Esophagus muscularis mucosa (tissue), 4 donors: ENCODE results near the gene CNTN2.

Source experiments
- EP300 ChIP-seq: sonication (generic); formaldehyde crosslinking; IDR thresholded peaks from one replicate; pipeline ENCODE4 v1.6.1; 2017; ENCODE audit warnings: antibody characterized with exemption
- POLR2AphosphoS5 ChIP-seq, 2 donors: sonication (generic); formaldehyde crosslinking; IDR thresholded peaks; one replicate each; pipeline ENCODE4 v1.6.1; 2017; ENCODE audit warnings: antibody characterized with exemption in 2 of 2
- TF ChIP-seq, protein P1 (sequence below), 3 experiments: fragments of 200-600 bp in 2 of 3; fragments of 450-650 bp in 1 of 3; sonication (generic) in 2 of 3; IDR thresholded peaks; one replicate each; pipeline ENCODE4 v1.5.1; 2017 to 2019; ENCODE audit warnings: antibody characterized with exemption in 3 of 3, mild to moderate bottlenecking in 2 of 3, moderate library complexity in 1 of 3

- TF ChIP-seq, protein P1, sequence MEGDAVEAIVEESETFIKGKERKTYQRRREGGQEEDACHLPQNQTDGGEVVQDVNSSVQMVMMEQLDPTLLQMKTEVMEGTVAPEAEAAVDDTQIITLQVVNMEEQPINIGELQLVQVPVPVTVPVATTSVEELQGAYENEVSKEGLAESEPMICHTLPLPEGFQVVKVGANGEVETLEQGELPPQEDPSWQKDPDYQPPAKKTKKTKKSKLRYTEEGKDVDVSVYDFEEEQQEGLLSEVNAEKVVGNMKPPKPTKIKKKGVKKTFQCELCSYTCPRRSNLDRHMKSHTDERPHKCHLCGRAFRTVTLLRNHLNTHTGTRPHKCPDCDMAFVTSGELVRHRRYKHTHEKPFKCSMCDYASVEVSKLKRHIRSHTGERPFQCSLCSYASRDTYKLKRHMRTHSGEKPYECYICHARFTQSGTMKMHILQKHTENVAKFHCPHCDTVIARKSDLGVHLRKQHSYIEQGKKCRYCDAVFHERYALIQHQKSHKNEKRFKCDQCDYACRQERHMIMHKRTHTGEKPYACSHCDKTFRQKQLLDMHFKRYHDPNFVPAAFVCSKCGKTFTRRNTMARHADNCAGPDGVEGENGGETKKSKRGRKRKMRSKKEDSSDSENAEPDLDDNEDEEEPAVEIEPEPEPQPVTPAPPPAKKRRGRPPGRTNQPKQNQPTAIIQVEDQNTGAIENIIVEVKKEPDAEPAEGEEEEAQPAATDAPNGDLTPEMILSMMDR (IDR thresholded peaks at IDR 0.05) = no peak
- no peak for TF ChIP-seq POLR2AphosphoS5 (IDR thresholded peaks at IDR 0.05)
- TF ChIP-seq EP300 = no peak
Measured at GRCh38 chr1:205014783-205015182, 28.2 kb upstream of the CNTN2 start.
